Measurements from ENCODE around the gene ZP1. TPM values are rescaled to one million over a fixed set of nuclear protein-coding genes. Genes with fewer than 3 reads are reported as not detected.

ZP1 gene
- total and polyA plus RNA-seq, 2 of the 13 experiments (the other 11 are each of a cell fraction or from before 2014, with no cell fraction given) = 0.16 TPM; not detected in 1

DNA sequence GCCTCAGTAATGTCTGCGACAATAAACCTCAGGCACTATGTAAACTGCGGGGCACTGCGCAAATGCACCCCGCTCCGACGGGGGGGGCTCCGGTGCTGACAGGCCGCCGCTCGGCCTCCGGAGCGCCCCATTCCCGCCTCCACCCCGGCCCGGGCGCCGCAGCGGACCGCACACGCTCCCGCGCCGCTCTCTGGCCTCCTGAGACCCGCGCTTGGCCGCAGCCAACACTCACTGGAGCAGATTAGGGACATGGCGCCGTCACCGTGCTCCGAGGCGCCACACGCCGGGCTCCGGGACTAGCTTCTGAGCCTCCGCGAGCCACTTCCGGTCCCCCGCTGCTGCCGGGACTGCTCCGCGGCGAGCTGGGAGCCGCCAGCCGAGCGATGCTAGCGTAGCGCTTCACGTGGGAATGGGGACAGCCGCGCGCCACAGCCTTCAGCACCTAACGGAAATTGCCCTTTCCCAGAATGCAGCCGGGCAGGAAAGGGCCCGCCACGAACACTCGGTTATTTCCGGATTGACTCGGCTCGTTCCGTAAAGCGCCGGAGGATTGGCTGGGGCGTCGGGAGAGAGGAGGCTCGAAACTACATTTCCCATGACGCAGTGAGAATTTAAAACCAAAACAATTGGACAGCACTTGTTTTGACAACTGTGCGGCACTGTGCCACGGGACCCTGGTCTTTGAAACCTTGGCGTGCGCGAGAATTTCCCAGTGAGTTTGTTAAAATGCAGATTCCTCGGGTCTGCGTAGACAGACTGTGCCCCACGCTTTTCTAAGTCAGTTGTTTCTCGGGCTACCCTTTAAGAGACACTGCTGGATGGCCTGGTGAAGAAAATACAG lies 39.0 kb downstream of the ZP1 start, which contains the start of gene PRPF19 (continued):
- TF ChIP-seq, protein P1, sequence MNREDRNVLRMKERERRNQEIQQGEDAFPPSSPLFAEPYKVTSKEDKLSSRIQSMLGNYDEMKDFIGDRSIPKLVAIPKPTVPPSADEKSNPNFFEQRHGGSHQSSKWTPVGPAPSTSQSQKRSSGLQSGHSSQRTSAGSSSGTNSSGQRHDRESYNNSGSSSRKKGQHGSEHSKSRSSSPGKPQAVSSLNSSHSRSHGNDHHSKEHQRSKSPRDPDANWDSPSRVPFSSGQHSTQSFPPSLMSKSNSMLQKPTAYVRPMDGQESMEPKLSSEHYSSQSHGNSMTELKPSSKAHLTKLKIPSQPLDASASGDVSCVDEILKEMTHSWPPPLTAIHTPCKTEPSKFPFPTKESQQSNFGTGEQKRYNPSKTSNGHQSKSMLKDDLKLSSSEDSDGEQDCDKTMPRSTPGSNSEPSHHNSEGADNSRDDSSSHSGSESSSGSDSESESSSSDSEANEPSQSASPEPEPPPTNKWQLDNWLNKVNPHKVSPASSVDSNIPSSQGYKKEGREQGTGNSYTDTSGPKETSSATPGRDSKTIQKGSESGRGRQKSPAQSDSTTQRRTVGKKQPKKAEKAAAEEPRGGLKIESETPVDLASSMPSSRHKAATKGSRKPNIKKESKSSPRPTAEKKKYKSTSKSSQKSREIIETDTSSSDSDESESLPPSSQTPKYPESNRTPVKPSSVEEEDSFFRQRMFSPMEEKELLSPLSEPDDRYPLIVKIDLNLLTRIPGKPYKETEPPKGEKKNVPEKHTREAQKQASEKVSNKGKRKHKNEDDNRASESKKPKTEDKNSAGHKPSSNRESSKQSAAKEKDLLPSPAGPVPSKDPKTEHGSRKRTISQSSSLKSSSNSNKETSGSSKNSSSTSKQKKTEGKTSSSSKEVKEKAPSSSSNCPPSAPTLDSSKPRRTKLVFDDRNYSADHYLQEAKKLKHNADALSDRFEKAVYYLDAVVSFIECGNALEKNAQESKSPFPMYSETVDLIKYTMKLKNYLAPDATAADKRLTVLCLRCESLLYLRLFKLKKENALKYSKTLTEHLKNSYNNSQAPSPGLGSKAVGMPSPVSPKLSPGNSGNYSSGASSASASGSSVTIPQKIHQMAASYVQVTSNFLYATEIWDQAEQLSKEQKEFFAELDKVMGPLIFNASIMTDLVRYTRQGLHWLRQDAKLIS (CRISPR knock-in tag; IDR thresholded peaks at IDR 0.05) = no peak
- TF ChIP-seq, protein P2, sequence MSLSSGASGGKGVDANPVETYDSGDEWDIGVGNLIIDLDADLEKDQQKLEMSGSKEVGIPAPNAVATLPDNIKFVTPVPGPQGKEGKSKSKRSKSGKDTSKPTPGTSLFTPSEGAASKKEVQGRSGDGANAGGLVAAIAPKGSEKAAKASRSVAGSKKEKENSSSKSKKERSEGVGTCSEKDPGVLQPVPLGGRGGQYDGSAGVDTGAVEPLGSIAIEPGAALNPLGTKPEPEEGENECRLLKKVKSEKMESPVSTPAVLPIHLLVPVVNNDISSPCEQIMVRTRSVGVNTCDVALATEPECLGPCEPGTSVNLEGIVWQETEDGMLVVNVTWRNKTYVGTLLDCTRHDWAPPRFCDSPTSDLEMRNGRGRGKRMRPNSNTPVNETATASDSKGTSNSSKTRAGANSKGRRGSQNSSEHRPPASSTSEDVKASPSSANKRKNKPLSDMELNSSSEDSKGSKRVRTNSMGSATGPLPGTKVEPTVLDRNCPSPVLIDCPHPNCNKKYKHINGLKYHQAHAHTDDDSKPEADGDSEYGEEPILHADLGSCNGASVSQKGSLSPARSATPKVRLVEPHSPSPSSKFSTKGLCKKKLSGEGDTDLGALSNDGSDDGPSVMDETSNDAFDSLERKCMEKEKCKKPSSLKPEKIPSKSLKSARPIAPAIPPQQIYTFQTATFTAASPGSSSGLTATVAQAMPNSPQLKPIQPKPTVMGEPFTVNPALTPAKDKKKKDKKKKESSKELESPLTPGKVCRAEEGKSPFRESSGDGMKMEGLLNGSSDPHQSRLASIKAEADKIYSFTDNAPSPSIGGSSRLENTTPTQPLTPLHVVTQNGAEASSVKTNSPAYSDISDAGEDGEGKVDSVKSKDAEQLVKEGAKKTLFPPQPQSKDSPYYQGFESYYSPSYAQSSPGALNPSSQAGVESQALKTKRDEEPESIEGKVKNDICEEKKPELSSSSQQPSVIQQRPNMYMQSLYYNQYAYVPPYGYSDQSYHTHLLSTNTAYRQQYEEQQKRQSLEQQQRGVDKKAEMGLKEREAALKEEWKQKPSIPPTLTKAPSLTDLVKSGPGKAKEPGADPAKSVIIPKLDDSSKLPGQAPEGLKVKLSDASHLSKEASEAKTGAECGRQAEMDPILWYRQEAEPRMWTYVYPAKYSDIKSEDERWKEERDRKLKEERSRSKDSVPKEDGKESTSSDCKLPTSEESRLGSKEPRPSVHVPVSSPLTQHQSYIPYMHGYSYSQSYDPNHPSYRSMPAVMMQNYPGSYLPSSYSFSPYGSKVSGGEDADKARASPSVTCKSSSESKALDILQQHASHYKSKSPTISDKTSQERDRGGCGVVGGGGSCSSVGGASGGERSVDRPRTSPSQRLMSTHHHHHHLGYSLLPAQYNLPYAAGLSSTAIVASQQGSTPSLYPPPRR (CRISPR knock-in tag; IDR thresholded peaks at IDR 0.05; ENCODE audit: borderline replicate concordance) = peak; percentile 18; the same call in 1 of the 2 replicates
- TF ChIP-seq DNMT3B (CRISPR knock-in tag; conservative IDR thresholded peaks at IDR 0.05) (0 out of 2 replicates have a peak, but pooled peaks have one; percentile 39), SOX5 (CRISPR knock-in tag; IDR thresholded peaks at IDR 0.05; ENCODE audit: borderline replicate concordance) (peak; percentile 37; the same call in 1 of the 2 replicates), ARHGAP35 (CRISPR knock-in tag; IDR thresholded peaks at IDR 0.05; ENCODE audit: borderline replicate concordance) (peak; percentile 72; the same call in 1 of the 2 replicates), ZNF570 (CRISPR knock-in tag; IDR thresholded peaks at IDR 0.05; ENCODE audit: borderline replicate concordance) (no peak), CENPX (CRISPR knock-in tag; IDR thresholded peaks at IDR 0.05) (no peak), NPAS2 (CRISPR knock-in tag; IDR thresholded peaks at IDR 0.05; ENCODE audit: borderline replicate concordance) (no peak), ZNF839 (CRISPR knock-in tag; IDR thresholded peaks at IDR 0.05; ENCODE audit: borderline replicate concordance) (no peak), YEATS2 (CRISPR knock-in tag; IDR thresholded peaks at IDR 0.05; ENCODE audit: borderline replicate concordance) (peak; percentile 99), KDM2A (CRISPR knock-in tag; IDR thresholded peaks at IDR 0.05; ENCODE audit: borderline replicate concordance, low read depth) (peak; percentile 87), ZZZ3 (CRISPR knock-in tag; IDR thresholded peaks at IDR 0.05; ENCODE audit: borderline replicate concordance) (peak; percentile 89; the same call in 1 of the 2 replicates)
- TF ChIP-seq, protein P3, sequence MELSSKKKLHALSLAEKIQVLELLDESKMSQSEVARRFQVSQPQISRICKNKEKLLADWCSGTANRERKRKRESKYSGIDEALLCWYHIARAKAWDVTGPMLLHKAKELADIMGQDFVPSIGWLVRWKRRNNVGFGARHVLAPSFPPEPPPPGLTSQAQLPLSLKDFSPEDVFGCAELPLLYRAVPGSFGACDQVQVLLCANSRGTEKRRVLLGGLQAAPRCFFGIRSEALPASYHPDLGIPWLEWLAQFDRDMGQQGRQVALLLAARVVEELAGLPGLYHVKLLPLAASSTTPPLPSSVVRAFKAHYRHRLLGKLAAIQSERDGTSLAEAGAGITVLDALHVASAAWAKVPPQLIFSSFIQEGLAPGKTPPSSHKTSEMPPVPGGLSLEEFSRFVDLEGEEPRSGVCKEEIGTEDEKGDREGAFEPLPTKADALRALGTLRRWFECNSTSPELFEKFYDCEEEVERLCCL (CRISPR knock-in tag; IDR thresholded peaks at IDR 0.05; ENCODE audit: borderline replicate concordance) = no peak
- TF ChIP-seq, protein P4, sequence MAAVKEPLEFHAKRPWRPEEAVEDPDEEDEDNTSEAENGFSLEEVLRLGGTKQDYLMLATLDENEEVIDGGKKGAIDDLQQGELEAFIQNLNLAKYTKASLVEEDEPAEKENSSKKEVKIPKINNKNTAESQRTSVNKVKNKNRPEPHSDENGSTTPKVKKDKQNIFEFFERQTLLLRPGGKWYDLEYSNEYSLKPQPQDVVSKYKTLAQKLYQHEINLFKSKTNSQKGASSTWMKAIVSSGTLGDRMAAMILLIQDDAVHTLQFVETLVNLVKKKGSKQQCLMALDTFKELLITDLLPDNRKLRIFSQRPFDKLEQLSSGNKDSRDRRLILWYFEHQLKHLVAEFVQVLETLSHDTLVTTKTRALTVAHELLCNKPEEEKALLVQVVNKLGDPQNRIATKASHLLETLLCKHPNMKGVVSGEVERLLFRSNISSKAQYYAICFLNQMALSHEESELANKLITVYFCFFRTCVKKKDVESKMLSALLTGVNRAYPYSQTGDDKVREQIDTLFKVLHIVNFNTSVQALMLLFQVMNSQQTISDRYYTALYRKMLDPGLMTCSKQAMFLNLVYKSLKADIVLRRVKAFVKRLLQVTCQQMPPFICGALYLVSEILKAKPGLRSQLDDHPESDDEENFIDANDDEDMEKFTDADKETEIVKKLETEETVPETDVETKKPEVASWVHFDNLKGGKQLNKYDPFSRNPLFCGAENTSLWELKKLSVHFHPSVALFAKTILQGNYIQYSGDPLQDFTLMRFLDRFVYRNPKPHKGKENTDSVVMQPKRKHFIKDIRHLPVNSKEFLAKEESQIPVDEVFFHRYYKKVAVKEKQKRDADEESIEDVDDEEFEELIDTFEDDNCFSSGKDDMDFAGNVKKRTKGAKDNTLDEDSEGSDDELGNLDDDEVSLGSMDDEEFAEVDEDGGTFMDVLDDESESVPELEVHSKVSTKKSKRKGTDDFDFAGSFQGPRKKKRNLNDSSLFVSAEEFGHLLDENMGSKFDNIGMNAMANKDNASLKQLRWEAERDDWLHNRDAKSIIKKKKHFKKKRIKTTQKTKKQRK (IDR thresholded peaks at IDR 0.05; ENCODE audit: low read length) = no peak
